H9 (cell line): ENCODE data around the gene CTDNEP1. TPM values are rescaled to one million over a fixed set of nuclear protein-coding genes. Genes with fewer than 3 reads are reported as not detected.
A peak's percentile ranks its signal among the peaks of the same experiment; 100 is the strongest.

Source experiments
- DNase-seq: peaks from one replicate; pipeline ENCODE4 v3.0.0-alpha.2; 2017
- H2AFZ ChIP-seq: one replicate; pipeline ENCODE4 v1.6.1; 2013; ENCODE audit warnings: mild to moderate bottlenecking, low read length, control low read depth, moderate library complexity
- H2AK5ac ChIP-seq: 2 replicates; pipeline ENCODE4 v1.6.1; 2013; ENCODE audit warnings: low read length, control low read depth, mixed read lengths; ENCODE audit not compliant: insufficient read length
- H2BK120ac ChIP-seq: one replicate; pipeline ENCODE4 v1.6.1; 2013; ENCODE audit warnings: low read depth, mild to moderate bottlenecking, low read length, control low read depth, inconsistent platforms; ENCODE audit not compliant: poor library complexity, severe bottlenecking
- H2BK12ac ChIP-seq: 2 replicates; pipeline ENCODE4 v1.6.1; 2013; ENCODE audit warnings: low read length, control low read depth, mixed read lengths, low read depth; ENCODE audit not compliant: insufficient read length
- H2BK15ac ChIP-seq: 2 replicates; pipeline ENCODE4 v1.6.1; 2013; ENCODE audit warnings: low read depth, low read length, control low read depth
- H2BK20ac ChIP-seq: one replicate; pipeline ENCODE4 v1.6.1; 2013; ENCODE audit warnings: low read depth, mild to moderate bottlenecking, low read length, control low read depth, inconsistent platforms; ENCODE audit not compliant: poor library complexity, severe bottlenecking
- H2BK5ac ChIP-seq: 2 replicates; pipeline ENCODE4 v1.6.1; 2013; ENCODE audit warnings: low read length, control low read depth, mixed read lengths; ENCODE audit not compliant: insufficient read length
- H3K14ac ChIP-seq: 2 replicates; pipeline ENCODE4 v1.6.1; 2013; ENCODE audit warnings: low read length, control low read depth; ENCODE audit not compliant: insufficient read depth
- H3K18ac ChIP-seq: 2 replicates; pipeline ENCODE4 v1.6.1; 2013; ENCODE audit warnings: low read depth, mild to moderate bottlenecking, mixed read lengths, low read length, control low read depth; ENCODE audit not compliant: insufficient read length
- H3K23ac ChIP-seq: 2 replicates; pipeline ENCODE4 v1.6.1; 2013; ENCODE audit warnings: low read length, control low read depth, mixed read lengths, low read depth; ENCODE audit not compliant: insufficient read length
- H3K23me2 ChIP-seq: 2 replicates; pipeline ENCODE4 v1.6.1; 2013; ENCODE audit warnings: low read depth, mild to moderate bottlenecking, mixed read lengths, low read length, control low read depth; ENCODE audit not compliant: insufficient read length, poor library complexity, severe bottlenecking
- H3K27ac ChIP-seq: 2 replicates; pipeline ENCODE4 v1.5.1; 2013; ENCODE audit warnings: low read length, control low read depth, mixed read lengths, low read depth; ENCODE audit not compliant: insufficient read length
- H3K27me3 ChIP-seq: 2 replicates; pipeline ENCODE4 v1.6.1; 2013; ENCODE audit warnings: low read length, control low read depth, inconsistent platforms; ENCODE audit not compliant: insufficient read depth
- H3K4ac ChIP-seq: 2 replicates; pipeline ENCODE4 v1.6.1; 2013; ENCODE audit warnings: low read depth, mild to moderate bottlenecking, control low read depth, inconsistent platforms, low read length, moderate library complexity
- H3K4me1 ChIP-seq: 2 replicates; pipeline ENCODE4 v1.6.1; 2013; ENCODE audit warnings: low read length, control low read depth, inconsistent platforms; ENCODE audit not compliant: insufficient read depth
- H3K4me2 ChIP-seq: 2 replicates; pipeline ENCODE4 v1.6.1; 2013; ENCODE audit warnings: low read length, control low read depth, mixed read lengths; ENCODE audit not compliant: insufficient read length, insufficient read depth
- H3K56ac ChIP-seq: 2 replicates; pipeline ENCODE4 v1.6.1; 2013; ENCODE audit warnings: low read depth, mild to moderate bottlenecking, mixed read lengths, low read length, control low read depth; ENCODE audit not compliant: insufficient read length
- H3K79me1 ChIP-seq: 2 replicates; pipeline ENCODE4 v1.6.1; 2013; ENCODE audit warnings: low read depth, mild to moderate bottlenecking, moderate library complexity, low read length, control low read depth, inconsistent platforms; ENCODE audit not compliant: insufficient read depth, poor library complexity, severe bottlenecking
- H3K79me2 ChIP-seq: 2 replicates; pipeline ENCODE4 v1.6.1; 2013; ENCODE audit warnings: low read length, control low read depth, inconsistent platforms; ENCODE audit not compliant: insufficient read depth
- H3K9ac ChIP-seq: 2 replicates; pipeline ENCODE4 v1.6.1; 2013; ENCODE audit warnings: low read length, control low read depth, mixed read lengths; ENCODE audit not compliant: insufficient read length; ENCODE audit errors: extremely low read depth
- H3K9me3 ChIP-seq: one replicate; pipeline ENCODE4 v1.6.1; 2013; ENCODE audit warnings: low read depth, low read length, inconsistent platforms; ENCODE audit not compliant: control insufficient read depth
- H3T11ph ChIP-seq: one replicate; pipeline ENCODE4 v1.6.1; 2013; ENCODE audit warnings: mild to moderate bottlenecking, low read length, control low read depth, inconsistent platforms
- H4K20me1 ChIP-seq: one replicate; pipeline ENCODE4 v1.6.1; 2013; ENCODE audit not compliant: control insufficient read depth, insufficient read length, insufficient read depth
- H4K5ac ChIP-seq: 2 replicates; pipeline ENCODE4 v1.6.1; 2013; ENCODE audit warnings: low read depth, mild to moderate bottlenecking, mixed read lengths, low read length, control low read depth; ENCODE audit not compliant: insufficient read length
- H4K8ac ChIP-seq: replicated peaks from 2 replicates; pipeline ENCODE4 v1.6.1; 2013; ENCODE audit warnings: low read length, control low read depth, mixed read lengths, low read depth; ENCODE audit not compliant: insufficient read length
- H4K91ac ChIP-seq: 2 replicates; pipeline ENCODE4 v1.6.1; 2013; ENCODE audit warnings: low read depth, mild to moderate bottlenecking, moderate library complexity, mixed read lengths, low read length, control low read depth; ENCODE audit not compliant: insufficient read length
- H3K27ac Mint-ChIP-seq, 3 experiments: 2 replicates in 2 of 3; 3 replicates in 1 of 3; pipeline ENCODE4 v1.8.0; 2020 to 2021; ENCODE audit warnings: mixed read lengths in 3 of 3, mild to moderate bottlenecking in 1 of 3, moderate library complexity in 1 of 3
- H3K27me3 Mint-ChIP-seq: 2 replicates; pipeline ENCODE4 v1.8.0; 2021; ENCODE audit warnings: low read depth, mild to moderate bottlenecking, moderate library complexity, mixed read lengths
- H3K36me3 Mint-ChIP-seq, 3 experiments: 2 replicates in 2 of 3; 3 replicates in 1 of 3; pipeline ENCODE4 v1.8.0; 2020 to 2021; ENCODE audit warnings: low read depth in 3 of 3, mixed read lengths in 3 of 3; ENCODE audit not compliant: insufficient read depth in 1 of 3
- H3K4me1 Mint-ChIP-seq, 2 experiments: 2 replicates each; pipeline ENCODE4 v1.8.0; 2020; ENCODE audit warnings: mixed read lengths in 2 of 2
- H3K4me3 Mint-ChIP-seq, 2 experiments: 2 replicates in 1 of 2; 3 replicates in 1 of 2; pipeline ENCODE4 v1.8.0; 2020 to 2021; ENCODE audit warnings: mild to moderate bottlenecking in 2 of 2, mixed read lengths in 2 of 2, moderate library complexity in 1 of 2
- H3K9me3 Mint-ChIP-seq, 2 experiments: 2 replicates in 1 of 2; 3 replicates in 1 of 2; pipeline ENCODE4 v1.8.0; 2020; ENCODE audit warnings: mild to moderate bottlenecking in 2 of 2, mixed read lengths in 2 of 2, moderate library complexity in 1 of 2
- CTCF ChIP-seq: fragments of 200-600 bp; sonication (generic); conservative IDR thresholded peaks from 3 replicates; pipeline ENCODE4 v1.8.0; 2021; ENCODE audit warnings: antibody characterized with exemption, mild to moderate bottlenecking
- WGBS: extraction: QIAGEN DNeasy Blood & Tissue Kit; methylation state at CpG from one replicate; pipeline ENCODE4 v1.1.7; 2013; ENCODE audit warnings: missing lambda C conversion rate, low lambda C conversion rate, mixed read lengths; ENCODE audit not compliant: insufficient read length; ENCODE audit errors: extremely low coverage; 5-methylcytosine and 5-hydroxymethylcytosine counted together
- total RNA-seq: library from RNA; stranded (reverse); gene quantifications from 2 replicates; pipeline ENCODE4 v1.2.1, GENCODE V29; 2021

The CTDNEP1 gene
- total RNA-seq, 1 experiment from 2014 or later, result 134 TPM

DNA sequence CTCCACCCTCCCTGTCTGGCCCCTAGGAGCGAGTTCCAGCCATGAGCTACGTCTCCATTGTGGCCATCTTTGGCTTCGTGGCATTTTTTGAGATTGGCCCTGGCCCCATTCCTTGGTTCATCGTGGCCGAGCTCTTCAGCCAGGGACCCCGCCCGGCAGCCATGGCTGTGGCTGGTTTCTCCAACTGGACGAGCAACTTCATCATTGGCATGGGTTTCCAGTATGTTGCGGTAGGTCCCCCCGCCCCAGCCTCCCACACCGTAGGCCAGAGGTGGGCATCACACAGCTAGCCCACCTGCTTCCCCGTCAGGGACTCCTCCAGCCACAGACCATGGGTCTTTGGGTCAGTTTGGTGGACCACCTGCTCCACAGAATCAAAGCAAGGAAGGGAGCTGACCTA is 34.1 kb upstream of the CTDNEP1 start:
- Mint-ChIP-seq H3K27ac (no peak overlapping the region), H3K4me3 (0 out of 5 replicates have a peak overlapping the region, but pooled peaks of 1 of the 2 experiments have one; percentile 14), H3K4me1 (peaks cover 10 to 21% of the 10 kb centered on the region in 2 experiments), H3K36me3 (peaks cover 2 to 25% (median 11%) of the 10 kb centered on the region in 3 experiments; a peak in 5 of 7 replicates), H3K9me3 (no peaks in the 10 kb centered on the region), H3K27me3 (peaks cover 17% of the 10 kb centered on the region)
- no peak overlapping the region for H2BK5ac ChIP-seq
- no peak overlapping the region for H3K27ac ChIP-seq
- no peak overlapping the region for H3K4me2 ChIP-seq
- no peak overlapping the region for H2AFZ ChIP-seq
- no peak overlapping the region for H3K56ac ChIP-seq
- H4K91ac ChIP-seq, result no peak overlapping the region
- H2BK120ac ChIP-seq, result no peak overlapping the region
- H4K5ac ChIP-seq, result no peak overlapping the region
- no peaks in the 10 kb centered on the region for H3K79me2 ChIP-seq
- H4K20me1 ChIP-seq, result no peaks in the 10 kb centered on the region
- no peaks in the 10 kb centered on the region for H3K27me3 ChIP-seq
- WGBS, result no CpG with 5 or more reads among the region's 12 CpGs
- H3K9me3 ChIP-seq, result no peaks in the 10 kb centered on the region
- H2BK15ac ChIP-seq, result no peak overlapping the region
- no peak for DNase-seq
- no peak overlapping the region for H2AK5ac ChIP-seq
- no peak overlapping the region for H4K8ac ChIP-seq
- H3K23ac ChIP-seq, result no peak overlapping the region
- H3K79me1 ChIP-seq, result no peaks in the 10 kb centered on the region
- no peak overlapping the region for H2BK12ac ChIP-seq
- H3K14ac ChIP-seq, result no peak overlapping the region
- H3K9ac ChIP-seq, result no peak overlapping the region
- H2BK20ac ChIP-seq, result no peak overlapping the region
- no peak overlapping the region for H3T11ph ChIP-seq
- no peak overlapping the region for H3K18ac ChIP-seq
- H3K23me2 ChIP-seq, result peaks cover 10% of the 10 kb centered on the region
- H3K4me1 ChIP-seq, result no peaks in the 10 kb centered on the region; the same call in 1 of the 2 replicates
- no peak for TF ChIP-seq CTCF
- no peak overlapping the region for H3K4ac ChIP-seq
